GM18505 (cell line): ENCODE data around the gene CCDC141.

ENCODE experiments used
- ATAC-seq: cut with Tn5 transposase; IDR thresholded peaks from one replicate; pipeline ENCODE4 v1.9.1; 2021; ENCODE audit not compliant: unreplicated experiment
- POLR2A ChIP-seq: IDR thresholded peaks from 4 replicates; pipeline ENCODE4 v1.6.1; 2011; ENCODE audit warnings: borderline replicate concordance; ENCODE audit not compliant: insufficient read depth, insufficient read length; ENCODE audit errors: extremely low read depth

The CCDC141 gene

GRCh38 chr2:178927173-178927572 is 122.8 kb downstream of the CCDC141 start:
- TF ChIP-seq POLR2A = no peak
- no peak for ATAC-seq

- no peak for TF ChIP-seq POLR2A
- ATAC-seq = no peak
Observed at GRCh38 chr2:178924817-178925216, 125.1 kb downstream of the CCDC141 start.

- ATAC-seq = no peak
- no peak for TF ChIP-seq POLR2A
Observed at GRCh38 chr2:178923546-178923945, 126.4 kb downstream of the CCDC141 start.

GRCh38 chr2:178920916-178921513 is 128.9 kb downstream of the CCDC141 start:
- ATAC-seq = no peak
- no peak for TF ChIP-seq POLR2A

GRCh38 chr2:178917555-178917954 is 132.4 kb downstream of the CCDC141 start:
- no peak for ATAC-seq
- TF ChIP-seq POLR2A = no peak

- no peak for TF ChIP-seq POLR2A
- ATAC-seq = no peak
Observed at GRCh38 chr2:178915423-178916173, 134.3 kb downstream of the CCDC141 start.

- ATAC-seq = peak; percentile 94
- no peak for TF ChIP-seq POLR2A
Observed at GRCh38 chr2:178914259-178914849, 135.6 kb downstream of the CCDC141 start.

- TF ChIP-seq POLR2A = no peak
- no peak for ATAC-seq
Observed at GRCh38 chr2:178913049-178913441, 136.9 kb downstream of the CCDC141 start.

- ATAC-seq = no peak
Observed at GRCh38 chr2:178912416-178913048, 137.4 kb downstream of the CCDC141 start.

GRCh38 chr2:178911039-178911438 is 138.9 kb downstream of the CCDC141 start:
- TF ChIP-seq POLR2A = no peak
- no peak for ATAC-seq

More at GRCh38 chr2:178912416-178913048, 137.4 kb downstream of the CCDC141 start:
- no peak for TF ChIP-seq POLR2A

- ATAC-seq = no peak
- no peak for TF ChIP-seq POLR2A
Observed at GRCh38 chr2:178910005-178910404, 139.9 kb downstream of the CCDC141 start.

- no peak for ATAC-seq
- TF ChIP-seq POLR2A = no peak
Observed at GRCh38 chr2:178909507-178909906, 140.4 kb downstream of the CCDC141 start.

- TF ChIP-seq POLR2A = no peak
- no peak for ATAC-seq
Observed at GRCh38 chr2:178908810-178909209, 141.1 kb downstream of the CCDC141 start.
